Astrocyte of the spinal cord (primary cell): Measurements from ENCODE around the gene CAV2.

ENCODE experiments used
- DNase-seq: peaks from one replicate; pipeline ENCODE4 v3.0.0; 2011; ENCODE audit warnings: low read depth, low spot score
- H3K4me3 ChIP-seq: 2 replicates; pipeline ENCODE4 v1.5.1; 2011; ENCODE audit warnings: low read depth, mild to moderate bottlenecking, low read length, moderate library complexity
- in situ Hi-C: cut with HindIII; loops from 2 replicates; pipeline ENCODE4 v1.10.0; 2017; ENCODE audit warnings: low sequenced_read_pairs
- TF ChIP-seq, protein P1 (sequence below): IDR thresholded peaks from 2 replicates; pipeline ENCODE4 v1.5.1; 2012; ENCODE audit warnings: low read depth, mild to moderate bottlenecking, low read length, inconsistent platforms

Gene CAV2

DNA sequence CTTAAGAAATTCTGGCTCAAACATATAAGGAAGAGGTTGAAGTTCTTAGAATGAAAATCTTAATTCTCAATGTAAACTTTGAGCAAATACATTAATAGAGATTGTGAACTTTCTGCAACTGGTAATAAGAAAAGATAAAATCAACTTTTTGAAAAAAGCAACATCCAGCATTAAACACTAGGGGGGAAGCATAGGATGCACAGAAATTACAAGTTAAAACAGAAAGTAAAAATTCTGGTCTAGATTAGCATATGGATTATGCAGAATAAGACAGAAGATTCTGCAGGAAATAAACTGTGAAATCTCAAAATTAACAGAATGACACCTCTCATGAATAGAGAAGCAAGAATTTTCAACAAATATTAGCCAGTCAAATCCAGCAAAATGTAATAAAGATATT is 38.0 kb upstream of the CAV2 start:
- in situ Hi-C loops: no loop called here
- DNase-seq: no peak

DNA sequence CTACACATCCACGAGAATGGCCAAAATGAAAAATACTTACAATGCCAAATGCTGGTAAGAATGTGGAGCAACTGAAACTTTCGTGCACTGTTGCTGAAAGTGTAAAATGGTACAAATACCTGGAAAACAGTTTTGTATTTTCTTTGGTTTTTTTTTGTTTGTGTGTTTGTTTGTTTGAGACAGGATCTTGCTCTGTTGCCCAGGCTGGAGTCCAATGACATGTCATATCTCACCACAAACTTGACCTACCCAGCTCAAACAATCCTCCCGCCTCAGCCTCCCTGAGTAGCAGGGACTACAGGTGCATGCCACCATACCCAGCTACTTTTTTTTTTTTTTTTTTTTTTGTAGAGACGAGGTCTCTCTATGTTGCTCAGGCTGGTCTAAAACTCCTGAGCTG is 35.6 kb upstream of the CAV2 start:
- H3K4me3 ChIP-seq: no peak overlapping the region
- DNase-seq: no peak
- TF ChIP-seq, protein P1, sequence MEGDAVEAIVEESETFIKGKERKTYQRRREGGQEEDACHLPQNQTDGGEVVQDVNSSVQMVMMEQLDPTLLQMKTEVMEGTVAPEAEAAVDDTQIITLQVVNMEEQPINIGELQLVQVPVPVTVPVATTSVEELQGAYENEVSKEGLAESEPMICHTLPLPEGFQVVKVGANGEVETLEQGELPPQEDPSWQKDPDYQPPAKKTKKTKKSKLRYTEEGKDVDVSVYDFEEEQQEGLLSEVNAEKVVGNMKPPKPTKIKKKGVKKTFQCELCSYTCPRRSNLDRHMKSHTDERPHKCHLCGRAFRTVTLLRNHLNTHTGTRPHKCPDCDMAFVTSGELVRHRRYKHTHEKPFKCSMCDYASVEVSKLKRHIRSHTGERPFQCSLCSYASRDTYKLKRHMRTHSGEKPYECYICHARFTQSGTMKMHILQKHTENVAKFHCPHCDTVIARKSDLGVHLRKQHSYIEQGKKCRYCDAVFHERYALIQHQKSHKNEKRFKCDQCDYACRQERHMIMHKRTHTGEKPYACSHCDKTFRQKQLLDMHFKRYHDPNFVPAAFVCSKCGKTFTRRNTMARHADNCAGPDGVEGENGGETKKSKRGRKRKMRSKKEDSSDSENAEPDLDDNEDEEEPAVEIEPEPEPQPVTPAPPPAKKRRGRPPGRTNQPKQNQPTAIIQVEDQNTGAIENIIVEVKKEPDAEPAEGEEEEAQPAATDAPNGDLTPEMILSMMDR: no peak
- in situ Hi-C loops: no loop called here

More for the DNA sequence above, 38.0 kb upstream of the CAV2 start:
- TF ChIP-seq, protein P1: no peak
- H3K4me3 ChIP-seq: no peak overlapping the region

DNA sequence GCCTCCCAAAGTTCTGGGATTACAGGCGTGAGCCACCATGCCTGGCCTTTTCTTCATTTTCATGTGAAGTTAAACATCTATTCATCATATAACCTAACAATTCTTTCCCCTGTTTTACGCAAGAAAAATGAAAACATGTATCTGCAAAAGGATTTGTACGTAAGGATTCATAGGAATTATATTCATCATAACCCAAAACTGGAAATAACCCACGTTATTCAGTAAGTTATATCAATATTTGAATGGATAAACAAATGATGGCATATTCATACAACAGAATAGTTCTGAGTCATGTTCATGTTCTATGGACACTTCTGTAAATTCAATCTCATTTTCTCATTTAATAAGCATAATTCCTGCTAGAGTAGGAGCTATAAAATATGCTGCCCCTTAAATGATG is 35.2 kb upstream of the CAV2 start:
- TF ChIP-seq, protein P1: no peak
- H3K4me3 ChIP-seq: no peak overlapping the region
- in situ Hi-C loops: no loop called here
- DNase-seq: no peak

DNA sequence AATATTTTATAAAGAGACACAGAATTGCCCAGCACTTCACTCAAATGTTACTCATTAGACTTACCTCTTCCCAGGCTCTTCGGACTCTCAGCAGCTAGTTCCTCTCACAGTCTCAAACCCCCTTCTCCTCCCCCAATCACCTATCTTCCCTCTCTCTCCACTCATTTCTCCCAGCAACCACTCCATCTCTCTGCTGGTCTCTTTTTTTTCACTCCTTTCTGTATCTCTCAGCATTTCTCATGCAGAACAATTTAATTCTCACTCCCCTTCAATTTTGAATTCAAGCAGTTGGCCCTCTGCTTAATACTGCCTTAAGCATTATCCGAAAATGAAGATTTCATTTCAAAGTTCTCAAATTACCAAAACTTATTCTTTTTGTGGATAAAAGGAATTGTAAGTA is 34.4 kb upstream of the CAV2 start:
- TF ChIP-seq, protein P1: no peak
- DNase-seq: no peak
- in situ Hi-C loops: no loop called here
- no peak overlapping the region for H3K4me3 ChIP-seq

DNA sequence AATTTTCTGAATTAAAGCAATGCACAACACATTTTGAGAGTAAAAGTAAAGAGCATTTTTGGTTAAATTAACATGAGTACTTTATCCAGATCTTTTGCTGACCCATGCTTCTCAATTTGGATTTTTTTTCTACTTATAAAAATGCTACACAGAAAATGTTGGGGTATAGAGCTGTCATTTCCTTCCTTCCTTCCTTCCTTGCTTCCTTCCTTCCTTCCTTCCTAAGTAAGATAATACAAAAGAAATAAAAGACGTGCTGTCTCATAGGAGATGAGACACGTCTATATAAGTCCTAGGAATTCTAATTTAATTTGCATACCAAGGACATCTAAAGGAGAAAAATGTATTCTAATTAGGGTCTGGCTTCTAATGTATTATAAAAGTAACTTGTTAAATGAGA is 31.0 kb upstream of the CAV2 start:
- DNase-seq: no peak
- no peak overlapping the region for H3K4me3 ChIP-seq
- TF ChIP-seq, protein P1: no peak
- in situ Hi-C loops: no loop called here

DNA sequence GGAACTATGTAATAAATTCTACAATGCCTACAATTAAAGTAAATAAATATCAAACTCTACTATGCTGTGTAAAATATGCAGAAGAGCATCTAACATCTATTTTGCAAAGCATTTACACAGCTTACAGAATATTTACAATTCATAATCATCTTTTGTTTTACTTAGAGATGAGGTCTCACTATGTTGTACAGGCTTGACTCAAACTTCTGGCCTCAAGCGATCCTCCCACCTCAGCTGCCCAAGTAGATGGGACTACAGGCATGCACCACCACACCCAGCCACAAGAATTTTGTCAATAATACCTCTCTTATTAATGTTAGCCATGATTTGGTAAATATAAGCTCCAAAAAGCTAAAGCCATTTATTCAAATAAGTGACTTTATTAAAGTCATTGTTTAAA is 21.9 kb upstream of the CAV2 start:
- in situ Hi-C loops: no loop called here
- TF ChIP-seq, protein P1: no peak
- no peak for DNase-seq
- no peak overlapping the region for H3K4me3 ChIP-seq

DNA sequence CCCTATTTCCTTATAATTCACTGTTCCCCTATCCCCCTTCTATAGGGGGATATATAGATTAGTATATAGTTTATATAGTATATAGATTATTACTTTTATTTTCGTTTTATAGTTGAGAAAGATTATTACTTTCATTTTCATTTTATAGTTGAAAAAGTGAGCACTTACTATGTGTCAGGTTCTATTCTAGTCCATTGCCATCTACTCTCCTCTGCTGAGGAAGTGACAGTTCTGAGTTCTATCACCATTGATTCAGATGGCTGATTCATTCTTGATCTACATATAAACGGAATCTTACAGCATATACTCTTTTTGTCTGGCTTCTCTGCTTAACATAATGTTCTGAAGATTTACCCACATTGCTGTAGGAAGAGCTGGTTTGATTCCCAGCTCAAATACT is 20.7 kb upstream of the CAV2 start:
- no peak for DNase-seq
- in situ Hi-C loops: no loop called here
- H3K4me3 ChIP-seq: no peak overlapping the region
- TF ChIP-seq, protein P1: no peak
